Measurements from ENCODE around the gene TRDN.
"Not testable (repeated sequence)": the region's sequence is repeated elsewhere in the genome, so short reads cannot be mapped to it uniquely, and the experiment has no call there.

Gene TRDN

GRCh38 chr6:123635144-123635543, 1.6 kb downstream of the TRDN start:
- DNase-seq (ENCODE audit: low read depth in 2 of 2): no peak

- no peak for DNase-seq (ENCODE audit: low read depth in 2 of 2)
Measured at GRCh38 chr6:123632641-123633040, 4.1 kb downstream of the TRDN start.

- DNase-seq (ENCODE audit: low read depth in 2 of 2): no peak
Measured at GRCh38 chr6:123629258-123629941, 7.3 kb downstream of the TRDN start.

- DNase-seq (ENCODE audit: low read depth in 2 of 2): no peak
Measured at GRCh38 chr6:123625696-123626095, 11.1 kb downstream of the TRDN start.

GRCh38 chr6:123622780-123623179, 14.0 kb downstream of the TRDN start:
- no peak for DNase-seq (ENCODE audit: low read depth in 2 of 2)

GRCh38 chr6:123619156-123619555, 17.6 kb downstream of the TRDN start:
- no peak for DNase-seq (ENCODE audit: low read depth in 2 of 2)

- no peak for DNase-seq (ENCODE audit: low read depth in 2 of 2)
Measured at GRCh38 chr6:123616942-123617341, 19.8 kb downstream of the TRDN start.

GRCh38 chr6:123616016-123616415, 20.7 kb downstream of the TRDN start:
- DNase-seq (ENCODE audit: low read depth in 2 of 2): no peak

- DNase-seq (ENCODE audit: low read depth in 2 of 2): no peak
Measured at GRCh38 chr6:123610779-123611178, 26.0 kb downstream of the TRDN start.

- DNase-seq (ENCODE audit: low read depth in 2 of 2): no peak
Measured at GRCh38 chr6:123604067-123604466, 32.7 kb downstream of the TRDN start.

GRCh38 chr6:123598011-123598410, 38.7 kb downstream of the TRDN start:
- no peak for DNase-seq (ENCODE audit: low read depth in 2 of 2)

- no peak for DNase-seq (ENCODE audit: low read depth in 2 of 2)
Measured at GRCh38 chr6:123594776-123595175, 42.0 kb downstream of the TRDN start.

GRCh38 chr6:123592426-123592825, 44.3 kb downstream of the TRDN start:
- no peak for DNase-seq (ENCODE audit: low read depth in 2 of 2)

GRCh38 chr6:123589973-123590372, 46.8 kb downstream of the TRDN start:
- no peak for DNase-seq (ENCODE audit: low read depth in 2 of 2)

GRCh38 chr6:123589317-123589716, 47.4 kb downstream of the TRDN start:
- no peak for DNase-seq (ENCODE audit: low read depth in 2 of 2)

GRCh38 chr6:123588546-123588895, 48.2 kb downstream of the TRDN start:
- DNase-seq (ENCODE audit: low read depth in 2 of 2): no peak

GRCh38 chr6:123587838-123588545, 48.8 kb downstream of the TRDN start:
- DNase-seq (ENCODE audit: low read depth in 2 of 2): no peak

GRCh38 chr6:123587407-123587806, 49.3 kb downstream of the TRDN start:
- DNase-seq (ENCODE audit: low read depth in 2 of 2): not testable (repeated sequence)

- no peak for DNase-seq (ENCODE audit: low read depth in 2 of 2)
Measured at GRCh38 chr6:123580331-123580730, 56.4 kb downstream of the TRDN start.

GRCh38 chr6:123575188-123575587, 61.6 kb downstream of the TRDN start:
- DNase-seq (ENCODE audit: low read depth in 2 of 2): no peak

- no peak for DNase-seq (ENCODE audit: low read depth in 2 of 2)
Measured at GRCh38 chr6:123570813-123571684, 65.7 kb downstream of the TRDN start.

GRCh38 chr6:123569575-123569974, 67.2 kb downstream of the TRDN start:
- no peak for DNase-seq (ENCODE audit: low read depth in 2 of 2)

- DNase-seq (ENCODE audit: low read depth in 2 of 2): no peak
Measured at GRCh38 chr6:123565529-123565928, 71.2 kb downstream of the TRDN start.

Data from stimulated activated CD8-positive, alpha-beta memory T cell treated with anti-CD3 and anti-CD28 coated beads, Interleukin-2, amount 100 ng/mL, for 48 hours (primary cell).